ENCODE data around the gene IRS2. TPM values are rescaled to one million over a fixed set of nuclear protein-coding genes. Genes with fewer than 3 reads are reported as not detected.

Gene IRS2
- total and polyA plus RNA-seq, 2 experiments from 2014 or later: 3.6 to 14.5 TPM

DNA sequence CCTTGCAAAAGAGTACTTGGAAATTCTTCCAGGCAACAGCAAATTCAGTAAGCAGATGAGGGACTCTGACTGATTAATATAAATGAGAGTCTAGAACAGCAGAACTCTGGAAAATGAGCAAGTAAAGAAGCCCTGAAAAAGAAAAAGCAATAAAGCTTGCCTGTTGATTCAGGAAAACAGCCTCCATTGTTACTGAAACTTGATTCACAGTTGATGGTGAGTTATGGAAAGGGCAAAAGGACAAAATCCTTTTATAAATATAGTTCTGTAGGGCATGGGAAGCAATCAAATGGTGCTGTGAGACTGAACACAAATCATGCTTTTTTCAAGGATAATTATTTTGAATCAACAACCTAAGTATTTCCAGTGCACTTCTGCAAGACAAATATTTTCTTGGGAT, 67.7 kb downstream of the IRS2 start:
- Mint-ChIP-seq H3K27me3 (ENCODE audit: insufficient read depth, low read depth, poor library complexity) (no peaks in the 10 kb centered on the region), H3K4me3 (no peak overlapping the region), H3K27ac (no peak overlapping the region), H3K9me3 (no peaks in the 10 kb centered on the region), H3K4me1 (peaks cover 11% of the 10 kb centered on the region), H3K36me3 (ENCODE audit: low read depth) (no peaks in the 10 kb centered on the region)
- Histone ChIP-seq H3F3A (replicated peaks; ENCODE audit: low read depth) (no peaks in the 10 kb centered on the region), H3K4me3 (no peak overlapping the region), H4K20me1 (replicated peaks; ENCODE audit: insufficient read depth) (no peaks in the 10 kb centered on the region), H3K27me3 (ENCODE audit: insufficient read depth) (no peaks in the 10 kb centered on the region), H3K9me2 (ENCODE audit: insufficient read depth) (no peaks in the 10 kb centered on the region), H3K4me2 (no peak overlapping the region), H3K79me2 (replicated peaks; ENCODE audit: insufficient read depth) (no peaks in the 10 kb centered on the region), H2AFZ (no peak overlapping the region), H3K4me1 (ENCODE audit: insufficient read depth) (no peaks in the 10 kb centered on the region; the same call in 1 of the 2 replicates), H3K36me3 (ENCODE audit: insufficient read depth) (no peaks in the 10 kb centered on the region), H3K27ac (ENCODE audit: low read depth) (no peak overlapping the region)
- TF ChIP-seq EZH2 (IDR thresholded peaks at IDR 0.05; ENCODE audit: low read depth, unreplicated experiment): no peak
- TF ChIP-seq NANOG (IDR thresholded peaks at IDR 0.05; ENCODE audit: borderline replicate concordance): no peak
- TF ChIP-seq STAT1 (IDR thresholded peaks at IDR 0.05; ENCODE audit: unreplicated experiment): no peak
- no peak for TF ChIP-seq ZNF114 (CRISPR knock-in tag; IDR thresholded peaks at IDR 0.05)
- no peak for TF ChIP-seq ZNF331 (CRISPR knock-in tag; IDR thresholded peaks at IDR 0.05; ENCODE audit: low read depth)
- TF ChIP-seq EZH2phosphoT487 (IDR thresholded peaks at IDR 0.05; ENCODE audit: unreplicated experiment): no peak
- TF ChIP-seq POLR2AphosphoS5 (IDR thresholded peaks at IDR 0.05; ENCODE audit: low read depth): no peak
- no peak for TF ChIP-seq CREB1 (CRISPR knock-in tag; IDR thresholded peaks at IDR 0.05; ENCODE audit: low read depth)
- TF ChIP-seq, protein P1, sequence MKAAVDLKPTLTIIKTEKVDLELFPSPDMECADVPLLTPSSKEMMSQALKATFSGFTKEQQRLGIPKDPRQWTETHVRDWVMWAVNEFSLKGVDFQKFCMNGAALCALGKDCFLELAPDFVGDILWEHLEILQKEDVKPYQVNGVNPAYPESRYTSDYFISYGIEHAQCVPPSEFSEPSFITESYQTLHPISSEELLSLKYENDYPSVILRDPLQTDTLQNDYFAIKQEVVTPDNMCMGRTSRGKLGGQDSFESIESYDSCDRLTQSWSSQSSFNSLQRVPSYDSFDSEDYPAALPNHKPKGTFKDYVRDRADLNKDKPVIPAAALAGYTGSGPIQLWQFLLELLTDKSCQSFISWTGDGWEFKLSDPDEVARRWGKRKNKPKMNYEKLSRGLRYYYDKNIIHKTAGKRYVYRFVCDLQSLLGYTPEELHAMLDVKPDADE (IDR thresholded peaks at IDR 0.05): no peak
- TF ChIP-seq, protein P2, sequence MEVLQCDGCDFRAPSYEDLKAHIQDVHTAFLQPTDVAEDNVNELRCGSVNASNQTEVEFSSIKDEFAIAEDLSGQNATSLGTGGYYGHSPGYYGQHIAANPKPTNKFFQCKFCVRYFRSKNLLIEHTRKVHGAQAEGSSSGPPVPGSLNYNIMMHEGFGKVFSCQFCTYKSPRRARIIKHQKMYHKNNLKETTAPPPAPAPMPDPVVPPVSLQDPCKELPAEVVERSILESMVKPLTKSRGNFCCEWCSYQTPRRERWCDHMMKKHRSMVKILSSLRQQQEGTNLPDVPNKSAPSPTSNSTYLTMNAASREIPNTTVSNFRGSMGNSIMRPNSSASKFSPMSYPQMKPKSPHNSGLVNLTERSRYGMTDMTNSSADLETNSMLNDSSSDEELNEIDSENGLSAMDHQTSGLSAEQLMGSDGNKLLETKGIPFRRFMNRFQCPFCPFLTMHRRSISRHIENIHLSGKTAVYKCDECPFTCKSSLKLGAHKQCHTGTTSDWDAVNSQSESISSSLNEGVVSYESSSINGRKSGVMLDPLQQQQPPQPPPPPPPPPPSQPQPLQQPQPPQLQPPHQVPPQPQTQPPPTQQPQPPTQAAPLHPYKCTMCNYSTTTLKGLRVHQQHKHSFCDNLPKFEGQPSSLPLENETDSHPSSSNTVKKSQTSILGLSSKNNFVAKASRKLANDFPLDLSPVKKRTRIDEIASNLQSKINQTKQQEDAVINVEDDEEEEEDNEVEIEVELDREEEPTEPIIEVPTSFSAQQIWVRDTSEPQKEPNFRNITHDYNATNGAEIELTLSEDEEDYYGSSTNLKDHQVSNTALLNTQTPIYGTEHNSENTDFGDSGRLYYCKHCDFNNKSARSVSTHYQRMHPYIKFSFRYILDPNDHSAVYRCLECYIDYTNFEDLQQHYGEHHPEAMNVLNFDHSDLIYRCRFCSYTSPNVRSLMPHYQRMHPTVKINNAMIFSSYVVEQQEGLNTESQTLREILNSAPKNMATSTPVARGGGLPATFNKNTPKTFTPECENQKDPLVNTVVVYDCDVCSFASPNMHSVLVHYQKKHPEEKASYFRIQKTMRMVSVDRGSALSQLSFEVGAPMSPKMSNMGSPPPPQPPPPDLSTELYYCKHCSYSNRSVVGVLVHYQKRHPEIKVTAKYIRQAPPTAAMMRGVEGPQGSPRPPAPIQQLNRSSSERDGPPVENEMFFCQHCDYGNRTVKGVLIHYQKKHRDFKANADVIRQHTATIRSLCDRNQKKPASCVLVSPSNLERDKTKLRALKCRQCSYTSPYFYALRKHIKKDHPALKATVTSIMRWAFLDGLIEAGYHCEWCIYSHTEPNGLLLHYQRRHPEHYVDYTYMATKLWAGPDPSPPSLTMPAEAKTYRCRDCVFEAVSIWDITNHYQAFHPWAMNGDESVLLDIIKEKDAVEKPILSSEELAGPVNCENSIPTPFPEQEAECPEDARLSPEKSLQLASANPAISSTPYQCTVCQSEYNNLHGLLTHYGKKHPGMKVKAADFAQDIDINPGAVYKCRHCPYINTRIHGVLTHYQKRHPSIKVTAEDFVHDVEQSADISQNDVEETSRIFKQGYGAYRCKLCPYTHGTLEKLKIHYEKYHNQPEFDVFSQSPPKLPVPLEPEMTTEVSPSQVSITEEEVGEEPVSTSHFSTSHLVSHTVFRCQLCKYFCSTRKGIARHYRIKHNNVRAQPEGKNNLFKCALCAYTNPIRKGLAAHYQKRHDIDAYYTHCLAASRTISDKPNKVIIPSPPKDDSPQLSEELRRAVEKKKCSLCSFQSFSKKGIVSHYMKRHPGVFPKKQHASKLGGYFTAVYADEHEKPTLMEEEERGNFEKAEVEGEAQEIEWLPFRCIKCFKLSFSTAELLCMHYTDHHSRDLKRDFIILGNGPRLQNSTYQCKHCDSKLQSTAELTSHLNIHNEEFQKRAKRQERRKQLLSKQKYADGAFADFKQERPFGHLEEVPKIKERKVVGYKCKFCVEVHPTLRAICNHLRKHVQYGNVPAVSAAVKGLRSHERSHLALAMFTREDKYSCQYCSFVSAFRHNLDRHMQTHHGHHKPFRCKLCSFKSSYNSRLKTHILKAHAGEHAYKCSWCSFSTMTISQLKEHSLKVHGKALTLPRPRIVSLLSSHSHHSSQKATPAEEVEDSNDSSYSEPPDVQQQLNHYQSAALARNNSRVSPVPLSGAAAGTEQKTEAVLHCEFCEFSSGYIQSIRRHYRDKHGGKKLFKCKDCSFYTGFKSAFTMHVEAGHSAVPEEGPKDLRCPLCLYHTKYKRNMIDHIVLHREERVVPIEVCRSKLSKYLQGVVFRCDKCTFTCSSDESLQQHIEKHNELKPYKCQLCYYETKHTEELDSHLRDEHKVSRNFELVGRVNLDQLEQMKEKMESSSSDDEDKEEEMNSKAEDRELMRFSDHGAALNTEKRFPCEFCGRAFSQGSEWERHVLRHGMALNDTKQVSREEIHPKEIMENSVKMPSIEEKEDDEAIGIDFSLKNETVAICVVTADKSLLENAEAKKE (CRISPR knock-in tag; IDR thresholded peaks at IDR 0.05): no peak
- TF ChIP-seq, protein P3, sequence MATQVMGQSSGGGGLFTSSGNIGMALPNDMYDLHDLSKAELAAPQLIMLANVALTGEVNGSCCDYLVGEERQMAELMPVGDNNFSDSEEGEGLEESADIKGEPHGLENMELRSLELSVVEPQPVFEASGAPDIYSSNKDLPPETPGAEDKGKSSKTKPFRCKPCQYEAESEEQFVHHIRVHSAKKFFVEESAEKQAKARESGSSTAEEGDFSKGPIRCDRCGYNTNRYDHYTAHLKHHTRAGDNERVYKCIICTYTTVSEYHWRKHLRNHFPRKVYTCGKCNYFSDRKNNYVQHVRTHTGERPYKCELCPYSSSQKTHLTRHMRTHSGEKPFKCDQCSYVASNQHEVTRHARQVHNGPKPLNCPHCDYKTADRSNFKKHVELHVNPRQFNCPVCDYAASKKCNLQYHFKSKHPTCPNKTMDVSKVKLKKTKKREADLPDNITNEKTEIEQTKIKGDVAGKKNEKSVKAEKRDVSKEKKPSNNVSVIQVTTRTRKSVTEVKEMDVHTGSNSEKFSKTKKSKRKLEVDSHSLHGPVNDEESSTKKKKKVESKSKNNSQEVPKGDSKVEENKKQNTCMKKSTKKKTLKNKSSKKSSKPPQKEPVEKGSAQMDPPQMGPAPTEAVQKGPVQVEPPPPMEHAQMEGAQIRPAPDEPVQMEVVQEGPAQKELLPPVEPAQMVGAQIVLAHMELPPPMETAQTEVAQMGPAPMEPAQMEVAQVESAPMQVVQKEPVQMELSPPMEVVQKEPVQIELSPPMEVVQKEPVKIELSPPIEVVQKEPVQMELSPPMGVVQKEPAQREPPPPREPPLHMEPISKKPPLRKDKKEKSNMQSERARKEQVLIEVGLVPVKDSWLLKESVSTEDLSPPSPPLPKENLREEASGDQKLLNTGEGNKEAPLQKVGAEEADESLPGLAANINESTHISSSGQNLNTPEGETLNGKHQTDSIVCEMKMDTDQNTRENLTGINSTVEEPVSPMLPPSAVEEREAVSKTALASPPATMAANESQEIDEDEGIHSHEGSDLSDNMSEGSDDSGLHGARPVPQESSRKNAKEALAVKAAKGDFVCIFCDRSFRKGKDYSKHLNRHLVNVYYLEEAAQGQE (IDR thresholded peaks at IDR 0.05; ENCODE audit: unreplicated experiment): no peak
- TF ChIP-seq, protein P4, sequence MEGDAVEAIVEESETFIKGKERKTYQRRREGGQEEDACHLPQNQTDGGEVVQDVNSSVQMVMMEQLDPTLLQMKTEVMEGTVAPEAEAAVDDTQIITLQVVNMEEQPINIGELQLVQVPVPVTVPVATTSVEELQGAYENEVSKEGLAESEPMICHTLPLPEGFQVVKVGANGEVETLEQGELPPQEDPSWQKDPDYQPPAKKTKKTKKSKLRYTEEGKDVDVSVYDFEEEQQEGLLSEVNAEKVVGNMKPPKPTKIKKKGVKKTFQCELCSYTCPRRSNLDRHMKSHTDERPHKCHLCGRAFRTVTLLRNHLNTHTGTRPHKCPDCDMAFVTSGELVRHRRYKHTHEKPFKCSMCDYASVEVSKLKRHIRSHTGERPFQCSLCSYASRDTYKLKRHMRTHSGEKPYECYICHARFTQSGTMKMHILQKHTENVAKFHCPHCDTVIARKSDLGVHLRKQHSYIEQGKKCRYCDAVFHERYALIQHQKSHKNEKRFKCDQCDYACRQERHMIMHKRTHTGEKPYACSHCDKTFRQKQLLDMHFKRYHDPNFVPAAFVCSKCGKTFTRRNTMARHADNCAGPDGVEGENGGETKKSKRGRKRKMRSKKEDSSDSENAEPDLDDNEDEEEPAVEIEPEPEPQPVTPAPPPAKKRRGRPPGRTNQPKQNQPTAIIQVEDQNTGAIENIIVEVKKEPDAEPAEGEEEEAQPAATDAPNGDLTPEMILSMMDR (conservative IDR thresholded peaks at IDR 0.05; ENCODE audit: low read depth in 2 of 2): no peak
- no peak for TF ChIP-seq JUNB (IDR thresholded peaks at IDR 0.05; ENCODE audit: unreplicated experiment)
- ATAC-seq: no peak
- no peak for DNase-seq (ENCODE audit: low spot score)

Measured in GM23338 (cell line).